ENCODE results near the gene ATE1.

- TF ChIP-seq CTCF (IDR thresholded peaks at IDR 0.05) (no peak), POLR2A (IDR thresholded peaks at IDR 0.05) (no peak)
Measured at GRCh38 chr10:121816197-121816596, 111.6 kb downstream of the ATE1 start.

Measured in vagina (tissue), 2 donors.